WTC11 (cell line): Measurements from ENCODE around the gene SCN3A. TPM values are rescaled to one million over a fixed set of nuclear protein-coding genes. Genes with fewer than 3 reads are reported as not detected.

Experiments
- ATAC-seq: fragments of 200-7000 bp; cut with Tn5 transposase; 2 replicates; pipeline ENCODE4 v1.10.0; 2021; ENCODE audit warnings: mild to moderate bottlenecking, moderate library complexity
- CTCF ChIA-PET: fragments of 300-600 bp; sonication (Branson Sonifier 250); formaldehyde crosslinking; loops from one replicate; lab custom pipeline; 2021; ENCODE audit warnings: antibody characterized with exemption; lab: Charles Lee
- POLR2A ChIA-PET: fragments of 350-600 bp; sonication (Branson Sonifier 250); formaldehyde crosslinking; loops from one replicate; lab custom pipeline; 2021; ENCODE audit warnings: antibody characterized with exemption; lab: Charles Lee
- DNase-seq: peaks from one replicate; pipeline ENCODE4 v3.0.0; 2021; ENCODE audit warnings: low spot score
- H3K27ac Mint-ChIP-seq: 2 replicates; pipeline ENCODE4 v1.8.0; 2021; ENCODE audit warnings: mixed read lengths
- H3K27me3 Mint-ChIP-seq: 2 replicates; pipeline ENCODE4 v1.8.0; 2021; ENCODE audit warnings: low read depth, mild to moderate bottlenecking, moderate library complexity, mixed read lengths
- H3K36me3 Mint-ChIP-seq: 2 replicates; pipeline ENCODE4 v1.8.0; 2021; ENCODE audit warnings: mixed read lengths
- H3K4me1 Mint-ChIP-seq: 2 replicates; pipeline ENCODE4 v1.8.0; 2022; ENCODE audit warnings: mixed read lengths
- H3K4me3 Mint-ChIP-seq: 2 replicates; pipeline ENCODE4 v1.8.0; 2021; ENCODE audit warnings: mild to moderate bottlenecking, moderate library complexity, mixed read lengths
- H3K9me3 Mint-ChIP-seq: 2 replicates; pipeline ENCODE4 v1.8.0; 2021; ENCODE audit warnings: mixed read lengths
- AR ChIP-seq: fragments of 250-450 bp; sonication (Bioruptor Pico); IDR thresholded peaks from 2 replicates; pipeline ENCODE4 v1.9.0; 2021; ENCODE audit warnings: mild to moderate bottlenecking
- CBFB ChIP-seq: sonication (generic); formaldehyde crosslinking; IDR thresholded peaks from 2 replicates; pipeline ENCODE4 v1.8.1; 2022; ENCODE audit warnings: mild to moderate bottlenecking, low read depth, missing genetic modification reagents
- EMX1 ChIP-seq: fragments of 250-450 bp; sonication (Bioruptor Pico); IDR thresholded peaks from 2 replicates; pipeline ENCODE4 v1.8.0; 2021; ENCODE audit warnings: mild to moderate bottlenecking
- ETV6 ChIP-seq: sonication (generic); formaldehyde crosslinking; IDR thresholded peaks from 2 replicates; pipeline ENCODE4 v1.8.1; 2022; ENCODE audit warnings: mild to moderate bottlenecking, missing genetic modification reagents
- FOXP1 ChIP-seq: sonication (generic); formaldehyde crosslinking; IDR thresholded peaks from 2 replicates; pipeline ENCODE4 v1.8.0; 2022; ENCODE audit warnings: missing genetic modification reagents, mild to moderate bottlenecking, moderate library complexity, borderline replicate concordance
- HMGA2 ChIP-seq: fragments of 250-450 bp; sonication (Bioruptor Pico); IDR thresholded peaks from 2 replicates; pipeline ENCODE4 v1.4.0; 2021; ENCODE audit warnings: mild to moderate bottlenecking, moderate library complexity
- MYBL2 ChIP-seq: sonication (generic); formaldehyde crosslinking; IDR thresholded peaks from 2 replicates; pipeline ENCODE4 v1.8.1; 2023; ENCODE audit warnings: mild to moderate bottlenecking, moderate library complexity, missing genetic modification reagents
- NR1H2 ChIP-seq: sonication (generic); formaldehyde crosslinking; IDR thresholded peaks from 2 replicates; pipeline ENCODE4 v1.9.0; 2021; ENCODE audit warnings: mild to moderate bottlenecking, moderate library complexity, missing genetic modification reagents
- NR2C2 ChIP-seq: sonication (generic); formaldehyde crosslinking; IDR thresholded peaks from 2 replicates; pipeline ENCODE4 v1.8.0; 2022; ENCODE audit warnings: mild to moderate bottlenecking, missing genetic modification reagents
- NR3C1 ChIP-seq: sonication (generic); formaldehyde crosslinking; conservative IDR thresholded peaks from 2 replicates; pipeline ENCODE4 v1.8.1; 2023; ENCODE audit warnings: low read depth, mild to moderate bottlenecking, missing genetic modification reagents
- PREB ChIP-seq: sonication (generic); formaldehyde crosslinking; IDR thresholded peaks from 2 replicates; pipeline ENCODE4 v1.8.1; 2022; ENCODE audit warnings: mild to moderate bottlenecking, missing genetic modification reagents, moderate library complexity, borderline replicate concordance
- RELA ChIP-seq: sonication (generic); formaldehyde crosslinking; IDR thresholded peaks from 2 replicates; pipeline ENCODE4 v1.8.1; 2022; ENCODE audit warnings: missing genetic modification reagents, mild to moderate bottlenecking, borderline replicate concordance
- SOX15 ChIP-seq: fragments of 250-450 bp; sonication (Bioruptor Pico); IDR thresholded peaks from 2 replicates; pipeline ENCODE4 v1.9.0; 2021; ENCODE audit warnings: mild to moderate bottlenecking
- TP53 ChIP-seq: sonication (generic); formaldehyde crosslinking; IDR thresholded peaks from 2 replicates; pipeline ENCODE4 v1.8.1; 2023; ENCODE audit warnings: mild to moderate bottlenecking, missing genetic modification reagents
- USF2 ChIP-seq: sonication (generic); formaldehyde crosslinking; IDR thresholded peaks from 2 replicates; pipeline ENCODE4 v1.8.1; 2023; ENCODE audit warnings: mild to moderate bottlenecking, missing genetic modification reagents, moderate library complexity
- ZMAT4 ChIP-seq: fragments of 250-450 bp; sonication (Bioruptor Pico); IDR thresholded peaks from 2 replicates; pipeline ENCODE4 v1.9.0; 2021; ENCODE audit warnings: mild to moderate bottlenecking
- ZNF138 ChIP-seq: sonication (generic); formaldehyde crosslinking; conservative IDR thresholded peaks from 2 replicates; pipeline ENCODE4 v1.8.1; 2022; ENCODE audit warnings: mild to moderate bottlenecking, moderate library complexity, missing genetic modification reagents
- ZNF232 ChIP-seq: sonication (generic); formaldehyde crosslinking; IDR thresholded peaks from 2 replicates; pipeline ENCODE4 v1.8.0; 2022; ENCODE audit warnings: mild to moderate bottlenecking, missing genetic modification reagents
- ZNF263 ChIP-seq: sonication (generic); formaldehyde crosslinking; IDR thresholded peaks from 2 replicates; pipeline ENCODE4 v1.8.1; 2022; ENCODE audit warnings: low read depth, mild to moderate bottlenecking, moderate library complexity, missing genetic modification reagents
- ZNF317 ChIP-seq: sonication (generic); formaldehyde crosslinking; IDR thresholded peaks from 2 replicates; pipeline ENCODE4 v1.8.1; 2023; ENCODE audit warnings: low read depth, mild to moderate bottlenecking, moderate library complexity, missing genetic modification reagents, borderline replicate concordance
- ZNF416 ChIP-seq: fragments of 250-450 bp; sonication (Bioruptor Pico); IDR thresholded peaks from 2 replicates; pipeline ENCODE4 v1.9.0; 2021; ENCODE audit warnings: mild to moderate bottlenecking, inconsistent platforms
- total RNA-seq: library from RNA; stranded (reverse); gene quantifications from 3 replicates; pipeline ENCODE4 v1.2.3, GENCODE V29; 2021

The SCN3A gene
- total RNA-seq, 1 experiment from 2014 or later = 0.04 TPM

- H3K27me3 Mint-ChIP-seq = no peaks in the 10 kb centered on the region
- H3K4me3 Mint-ChIP-seq = no peak overlapping the region
- H3K4me1 Mint-ChIP-seq = peaks cover 9% of the 10 kb centered on the region
- H3K36me3 Mint-ChIP-seq = peaks cover 10% of the 10 kb centered on the region
- ChIA-PET CTCF (no interaction called here), POLR2A (no interaction called here)
- no peak overlapping the region for H3K27ac Mint-ChIP-seq
- no peak for ATAC-seq
- peaks cover 20% of the 10 kb centered on the region for H3K9me3 Mint-ChIP-seq
- no peak for TF ChIP-seq EMX1 (CRISPR knock-in tag)
- TF ChIP-seq SOX15 (CRISPR knock-in tag) = no peak
- TF ChIP-seq ETV6 (CRISPR knock-in tag) = no peak
- TF ChIP-seq ZNF416 = no peak
- no peak for TF ChIP-seq TP53 (CRISPR knock-in tag)
- DNase-seq = no peak
These were observed 121.4 kb downstream of the SCN3A start for GRCh38 chr2:165082479-165082878.

GRCh38 chr2:165081276-165081675 is 122.6 kb downstream of the SCN3A start:
- DNase-seq = no peak
- Mint-ChIP-seq H3K36me3 (peaks cover 10% of the 10 kb centered on the region), H3K4me3 (no peak overlapping the region), H3K27me3 (no peaks in the 10 kb centered on the region), H3K27ac (no peak overlapping the region), H3K9me3 (peaks cover 20% of the 10 kb centered on the region)
- CTCF ChIA-PET = no interaction called here
- POLR2A ChIA-PET = no interaction called here
- TF ChIP-seq ZNF317 (CRISPR knock-in tag) = no peak
- no peak for TF ChIP-seq NR2C2
- no peak for TF ChIP-seq CBFB (CRISPR knock-in tag)
- no peak for TF ChIP-seq AR (CRISPR knock-in tag)
- no peak for TF ChIP-seq ZNF138 (CRISPR knock-in tag)
- TF ChIP-seq, all 79 proteins: peak for 0
- ATAC-seq = no peak
- H3K4me1 Mint-ChIP-seq = peaks cover 9% of the 10 kb centered on the region

GRCh38 chr2:165079432-165079831 is 124.4 kb downstream of the SCN3A start:
- no peaks in the 10 kb centered on the region for H3K27me3 Mint-ChIP-seq
- peaks cover 33% of the 10 kb centered on the region for H3K9me3 Mint-ChIP-seq
- ATAC-seq = no peak
- DNase-seq = no peak
- CTCF ChIA-PET = no interaction called here
- H3K36me3 Mint-ChIP-seq = peaks cover 13% of the 10 kb centered on the region
- H3K4me1 Mint-ChIP-seq = peaks cover 9% of the 10 kb centered on the region
- POLR2A ChIA-PET = no interaction called here
- H3K27ac Mint-ChIP-seq = no peak overlapping the region
- H3K4me3 Mint-ChIP-seq = no peak overlapping the region
- TF ChIP-seq PREB (no peak), RELA (CRISPR knock-in tag) (no peak)

- DNase-seq = no peak
- H3K27ac Mint-ChIP-seq = no peak overlapping the region
- CTCF ChIA-PET = no interaction called here
- H3K27me3 Mint-ChIP-seq = no peaks in the 10 kb centered on the region
- ATAC-seq = no peak
- H3K4me3 Mint-ChIP-seq = no peak overlapping the region
- POLR2A ChIA-PET = no interaction called here
- H3K4me1 Mint-ChIP-seq = peaks cover 9% of the 10 kb centered on the region
- H3K9me3 Mint-ChIP-seq = peaks cover 31% of the 10 kb centered on the region
- peaks cover 16% of the 10 kb centered on the region for H3K36me3 Mint-ChIP-seq
- TF ChIP-seq AR (CRISPR knock-in tag) (no peak), SOX15 (CRISPR knock-in tag) (no peak), MYBL2 (CRISPR knock-in tag) (no peak), NR1H2 (CRISPR knock-in tag) (no peak), ZNF263 (CRISPR knock-in tag) (no peak), FOXP1 (no peak), NR3C1 (CRISPR knock-in tag) (no peak), ZMAT4 (CRISPR knock-in tag) (no peak), HMGA2 (CRISPR knock-in tag) (no peak), USF2 (no peak), ZNF232 (CRISPR knock-in tag) (no peak), ETV6 (CRISPR knock-in tag) (no peak)
These were observed 124.9 kb downstream of the SCN3A start for GRCh38 chr2:165078913-165079312.
